ENCODE results near the gene TBC1D16. TPM values are rescaled to one million over a fixed set of nuclear protein-coding genes. Genes with fewer than 3 reads are reported as not detected.
"Not testable (repeated sequence)": the region's sequence is repeated elsewhere in the genome, so short reads cannot be mapped to it uniquely, and the experiment has no call there.

Gene TBC1D16
- polyA plus RNA-seq, 1 experiment: 9.0 TPM

DNA sequence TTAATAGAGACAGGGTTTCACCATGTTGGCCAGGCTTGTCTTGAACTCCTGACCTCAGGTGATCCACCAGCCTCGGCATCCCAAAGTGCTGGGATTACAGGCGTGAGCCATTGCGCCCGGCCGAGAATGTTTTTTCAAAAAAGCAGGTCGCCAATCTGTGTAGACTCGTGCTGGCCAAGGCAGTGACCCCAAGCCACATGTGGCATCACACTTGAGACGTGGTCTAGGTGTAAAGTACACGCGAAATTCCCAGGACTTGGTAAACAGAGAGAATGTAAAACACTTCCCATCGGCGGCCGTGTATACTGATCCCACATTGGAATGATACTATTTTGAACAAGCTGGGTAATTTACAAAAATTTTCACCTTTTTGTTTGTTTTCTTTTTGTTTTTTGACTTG lies 41.1 kb downstream of the TBC1D16 start:
- CTCF ChIA-PET: interaction anchor here (0.7 to 3.3 kb wide), 9 partner anchors 10 to 256 kb away, joined by 4 to 21 read pairs (median 6); no protein-coding TSS in a partner anchor
- TF ChIP-seq, protein P1, sequence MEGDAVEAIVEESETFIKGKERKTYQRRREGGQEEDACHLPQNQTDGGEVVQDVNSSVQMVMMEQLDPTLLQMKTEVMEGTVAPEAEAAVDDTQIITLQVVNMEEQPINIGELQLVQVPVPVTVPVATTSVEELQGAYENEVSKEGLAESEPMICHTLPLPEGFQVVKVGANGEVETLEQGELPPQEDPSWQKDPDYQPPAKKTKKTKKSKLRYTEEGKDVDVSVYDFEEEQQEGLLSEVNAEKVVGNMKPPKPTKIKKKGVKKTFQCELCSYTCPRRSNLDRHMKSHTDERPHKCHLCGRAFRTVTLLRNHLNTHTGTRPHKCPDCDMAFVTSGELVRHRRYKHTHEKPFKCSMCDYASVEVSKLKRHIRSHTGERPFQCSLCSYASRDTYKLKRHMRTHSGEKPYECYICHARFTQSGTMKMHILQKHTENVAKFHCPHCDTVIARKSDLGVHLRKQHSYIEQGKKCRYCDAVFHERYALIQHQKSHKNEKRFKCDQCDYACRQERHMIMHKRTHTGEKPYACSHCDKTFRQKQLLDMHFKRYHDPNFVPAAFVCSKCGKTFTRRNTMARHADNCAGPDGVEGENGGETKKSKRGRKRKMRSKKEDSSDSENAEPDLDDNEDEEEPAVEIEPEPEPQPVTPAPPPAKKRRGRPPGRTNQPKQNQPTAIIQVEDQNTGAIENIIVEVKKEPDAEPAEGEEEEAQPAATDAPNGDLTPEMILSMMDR (IDR thresholded peaks at IDR 0.05; ENCODE audit: insufficient read depth, low read depth, low read length): no peak
- DNase-seq (ENCODE audit: low read depth): no peak

DNA sequence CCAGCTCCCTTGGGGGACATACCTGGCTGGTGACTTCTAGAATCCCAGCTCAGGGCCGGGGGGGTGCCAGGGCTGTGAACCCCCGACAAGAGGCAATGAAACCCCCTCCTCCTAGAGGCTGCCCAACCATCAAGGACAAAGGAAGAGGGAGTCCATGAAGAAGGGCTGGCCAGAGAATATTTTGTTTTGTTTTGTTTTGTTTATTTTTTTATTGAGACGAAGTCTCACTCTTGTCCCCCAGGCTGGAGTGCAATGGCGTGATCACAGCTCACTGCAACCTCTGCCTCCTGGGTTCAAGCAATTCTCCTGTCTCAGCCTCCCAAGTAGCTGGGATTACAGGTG lies 41.5 kb downstream of the TBC1D16 start:
- H3K36me3 ChIP-seq (ENCODE audit: control insufficient read depth, insufficient read depth, low read length); POLR2A ChIA-PET; DNase-seq (ENCODE audit: low read depth); H3K27me3 ChIP-seq (ENCODE audit: control insufficient read depth, insufficient read depth, low read length); H3K4me3 ChIP-seq (ENCODE audit: low read depth, low read length): not testable (repeated sequence)
- CTCF ChIA-PET: interaction anchor here (0.7 to 3.3 kb wide), 11 partner anchors 10 to 256 kb away, joined by 4 to 21 read pairs (median 6); no protein-coding TSS in a partner anchor

More for the DNA sequence above, 41.1 kb downstream of the TBC1D16 start:
- POLR2A ChIA-PET: no interaction called here
- Histone ChIP-seq H3K27me3 (ENCODE audit: control insufficient read depth, insufficient read depth, low read length) (no peaks in the 10 kb centered on the region), H3K4me3 (ENCODE audit: low read depth, low read length) (no peak overlapping the region), H3K36me3 (ENCODE audit: control insufficient read depth, insufficient read depth, low read length) (no peaks in the 10 kb centered on the region)

DNA sequence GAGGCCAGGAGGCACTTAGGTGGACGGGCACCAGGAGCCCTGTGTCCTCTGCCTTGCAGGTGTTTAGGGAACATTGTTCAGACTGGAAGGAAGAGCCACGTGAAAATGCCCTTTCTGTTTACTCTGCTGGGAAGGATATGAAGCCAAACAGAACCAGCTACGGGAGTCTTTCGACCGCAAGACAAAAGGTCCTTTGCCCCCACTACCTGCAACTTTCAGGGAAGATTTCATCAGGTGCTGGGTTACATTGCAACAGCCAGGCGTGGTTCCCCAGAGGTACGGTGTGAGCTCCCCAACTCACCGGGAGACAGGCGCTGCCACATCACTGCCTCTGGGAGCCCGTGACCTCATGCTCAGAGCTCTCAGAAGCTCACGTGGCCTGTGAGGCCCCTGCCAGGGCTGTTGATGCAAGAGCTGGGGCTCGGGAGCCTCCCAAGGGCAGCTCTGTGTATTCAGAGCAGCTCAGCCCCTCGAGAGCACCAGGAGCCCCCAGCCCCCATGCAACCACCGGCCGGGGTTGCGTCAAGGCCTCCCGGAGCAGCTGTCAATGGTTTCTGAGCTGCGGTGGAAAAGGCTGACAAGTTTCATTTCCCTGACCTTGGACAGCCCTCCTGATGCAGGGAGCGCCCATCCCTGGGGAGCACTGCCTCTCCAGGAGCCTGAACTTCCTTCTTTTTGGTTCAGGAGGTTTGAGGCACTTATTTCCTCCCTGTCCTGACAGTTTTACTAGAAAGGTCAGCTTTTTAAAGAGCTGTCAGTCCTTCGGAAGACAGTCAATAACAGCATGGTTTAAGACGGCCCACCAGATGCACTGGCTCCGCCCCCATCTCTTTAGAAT lies 42.1 kb downstream of the TBC1D16 start:
- ChIA-PET CTCF (interaction anchor here (0.7 to 3.3 kb wide), 17 partner anchors 11 to 255 kb away, joined by 3 to 21 read pairs (median 4); partner anchors contain the start of gene CBX4), POLR2A (no interaction called here)
- Histone ChIP-seq H3K4me3 (ENCODE audit: low read depth, low read length) (no peak overlapping the region), H3K36me3 (ENCODE audit: control insufficient read depth, insufficient read depth, low read length) (no peaks in the 10 kb centered on the region), H3K27me3 (ENCODE audit: control insufficient read depth, insufficient read depth, low read length) (no peaks in the 10 kb centered on the region)
- TF ChIP-seq, protein P1 (IDR thresholded peaks at IDR 0.05; ENCODE audit: insufficient read depth, low read depth, low read length): no peak
- no peak for DNase-seq (ENCODE audit: low read depth)

DNA sequence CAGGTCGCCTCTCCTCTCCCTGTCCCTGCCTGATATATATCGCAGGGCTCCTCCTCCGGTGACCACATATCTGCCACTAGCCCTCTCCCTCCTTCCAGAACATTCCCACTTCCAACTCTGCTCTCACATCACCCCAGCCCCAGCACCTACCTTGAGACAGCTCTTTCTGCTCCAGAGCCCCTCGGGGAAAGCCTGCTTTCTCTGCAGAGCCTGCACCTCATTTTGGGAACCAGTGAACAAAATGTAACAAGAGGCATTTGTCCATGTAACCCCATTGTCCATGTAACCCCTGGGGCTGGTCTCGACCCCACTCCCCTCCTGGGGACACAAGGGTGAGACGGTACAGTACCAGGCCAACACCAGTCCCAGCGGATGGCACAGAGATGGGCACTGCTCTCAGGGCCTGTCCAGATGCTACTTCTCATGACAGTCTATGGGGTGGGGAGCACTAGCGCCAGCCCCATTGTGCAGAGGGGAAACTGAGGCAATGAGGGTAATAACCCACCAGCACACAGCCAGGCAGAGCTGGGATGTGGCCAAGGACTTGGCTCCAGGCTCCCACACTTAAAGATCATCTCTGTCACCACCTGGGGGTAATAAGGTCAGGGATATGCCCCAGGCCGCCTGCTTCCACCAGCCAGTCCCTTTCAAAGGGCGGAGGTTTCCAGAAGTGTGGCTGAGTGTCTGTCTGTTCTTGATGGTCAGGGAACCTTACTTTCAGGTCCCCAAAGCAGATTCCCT lies 42.9 kb downstream of the TBC1D16 start:
- CTCF ChIA-PET: interaction anchor here (0.7 to 3.3 kb wide), 26 partner anchors 9 to 251 kb away, joined by 3 to 21 read pairs (median 4); partner anchors contain the start of gene CBX4

DNA sequence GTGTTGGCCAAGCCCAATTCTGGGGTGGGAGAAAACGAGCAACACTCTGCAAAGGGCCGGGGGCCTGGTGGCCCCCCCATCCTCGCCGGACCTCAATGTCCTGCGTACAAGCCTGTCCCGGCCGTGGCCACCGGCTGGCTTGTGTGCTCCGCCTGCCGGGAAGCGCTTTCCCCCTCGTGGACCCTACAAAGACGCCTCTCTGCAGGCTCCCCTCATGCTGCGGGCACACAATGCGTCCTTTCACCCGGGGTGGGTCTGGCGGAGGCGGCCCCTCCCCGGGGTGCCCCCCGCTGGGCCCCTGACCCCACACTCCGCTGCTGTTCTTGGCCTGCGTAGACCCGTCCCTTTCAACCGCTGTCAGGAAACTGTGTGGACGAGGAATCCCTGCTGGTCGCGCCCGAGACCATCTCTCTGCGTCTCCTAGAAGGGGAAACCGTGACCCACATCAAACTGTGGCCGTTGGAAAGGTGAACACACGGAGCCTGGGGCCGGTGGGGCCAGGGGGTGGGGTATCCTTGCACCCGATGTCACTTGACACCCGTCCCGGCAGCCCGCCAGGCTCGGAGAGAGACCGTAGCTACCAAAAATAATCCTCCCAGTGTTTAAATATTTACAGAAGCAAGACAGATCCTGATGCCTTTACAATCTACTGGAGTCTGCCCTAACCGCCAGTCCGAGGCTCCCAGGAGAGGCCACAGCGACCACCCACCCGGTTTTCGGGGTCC lies 43.6 kb downstream of the TBC1D16 start:
- no peak for DNase-seq (ENCODE audit: low read depth)
- ChIA-PET CTCF (interaction anchor here (0.6 to 1.9 kb wide), 22 partner anchors 9 to 250 kb away, joined by 3 to 9 read pairs (median 4); partner anchors contain the start of gene CBX4), POLR2A (no interaction called here)
- H3K4me3 ChIP-seq (ENCODE audit: low read depth, low read length): peak overlapping the region; percentile 36
- H3K27me3 ChIP-seq (ENCODE audit: control insufficient read depth, insufficient read depth, low read length): no peaks in the 10 kb centered on the region
- TF ChIP-seq, protein P1 (IDR thresholded peaks at IDR 0.05; ENCODE audit: insufficient read depth, low read depth, low read length): no peak
- H3K36me3 ChIP-seq (ENCODE audit: control insufficient read depth, insufficient read depth, low read length): no peaks in the 10 kb centered on the region

More for the DNA sequence above, 42.9 kb downstream of the TBC1D16 start:
- no peaks in the 10 kb centered on the region for H3K27me3 ChIP-seq (ENCODE audit: control insufficient read depth, insufficient read depth, low read length)
- no peak for DNase-seq (ENCODE audit: low read depth)
- TF ChIP-seq, protein P1 (IDR thresholded peaks at IDR 0.05; ENCODE audit: insufficient read depth, low read depth, low read length): no peak
- no peak overlapping the region for H3K4me3 ChIP-seq (ENCODE audit: low read depth, low read length)
- no peaks in the 10 kb centered on the region for H3K36me3 ChIP-seq (ENCODE audit: control insufficient read depth, insufficient read depth, low read length)
- POLR2A ChIA-PET: no interaction called here
